GM12892 (cell line): Measurements from ENCODE around the gene IFNA1.

ENCODE experiments used
- DNase-seq: peaks from one replicate; pipeline ENCODE4 v3.0.0; 2011; ENCODE audit not compliant: insufficient read length
- FAIRE-seq: peaks from 2 replicates; lab custom pipeline; 2011; peaks lifted over from hg19 to GRCh38; lab: Jason Lieb, UNC
- POLR2A ChIP-seq: IDR thresholded peaks from 2 replicates; pipeline ENCODE4 v1.6.1; 2011; ENCODE audit warnings: low read depth, low read length, control low read depth
- POLR2AphosphoS5 ChIP-seq: IDR thresholded peaks from 2 replicates; pipeline ENCODE4 v1.6.1; 2011; ENCODE audit warnings: low read depth, low read length, control low read depth
- TAF1 ChIP-seq: IDR thresholded peaks from 2 replicates; pipeline ENCODE4 v1.6.1; 2011; ENCODE audit warnings: low read depth, mild to moderate bottlenecking, control low read depth, low read length, borderline replicate concordance

Gene IFNA1

GRCh38 chr9:21481470-21482056 lies 41.3 kb downstream of the IFNA1 start:
- TF ChIP-seq TAF1 (no peak), POLR2A (no peak), POLR2AphosphoS5 (no peak)
- DNase-seq (no peak), FAIRE-seq (no peak)

- DNase-seq (no peak), FAIRE-seq (no peak)
- TF ChIP-seq POLR2A (no peak), POLR2AphosphoS5 (no peak), TAF1 (no peak)
Measured at GRCh38 chr9:21482213-21482612, 42.0 kb downstream of the IFNA1 start, which contains the start of gene IFNE. TSS of gene IFNE (minus strand) at chr9:21482313. CDS start at chr9:21481694, 619 bp downstream.
